SKM-1 treated with dmso at 0.1 percent for 144 hours (cell line): ENCODE results near the gene HAO1.
"Not testable (repeated sequence)": the region's sequence is repeated elsewhere in the genome, so short reads cannot be mapped to it uniquely, and the experiment has no call there.

ENCODE experiments used
- DNase-seq: peaks from one replicate; lab custom pipeline; 2025; ENCODE audit not compliant: unreplicated experiment; lab: John Stamatoyannopoulos, UW

Gene HAO1

GRCh38 chr20:7940341-7940740 lies at the start of gene HAO1:
Gene HAO1 (minus strand): TSS chr20:7940458. CDS start chr20:7940422, 36 bp downstream.
- DNase-seq: no peak

- DNase-seq: no peak
These were observed 49.1 kb upstream of the HAO1 start for GRCh38 chr20:7989379-7989778.

GRCh38 chr20:7985916-7986315 lies 45.7 kb upstream of the HAO1 start:
- no peak for DNase-seq

GRCh38 chr20:7984192-7984591 lies 43.9 kb upstream of the HAO1 start:
- no peak for DNase-seq

GRCh38 chr20:7981374-7981773 lies 41.1 kb upstream of the HAO1 start:
- DNase-seq: no peak

GRCh38 chr20:7980332-7981046 lies 40.2 kb upstream of the HAO1 start:
- DNase-seq: no peak

GRCh38 chr20:7977709-7978108 lies 37.5 kb upstream of the HAO1 start:
- DNase-seq: no peak

GRCh38 chr20:7975851-7976414 lies 35.7 kb upstream of the HAO1 start:
- DNase-seq: no peak

- no peak for DNase-seq
These were observed 34.7 kb upstream of the HAO1 start for GRCh38 chr20:7974785-7975435.

- no peak for DNase-seq
These were observed 31.4 kb upstream of the HAO1 start for GRCh38 chr20:7971536-7972280.

GRCh38 chr20:7967199-7967844 lies 27.1 kb upstream of the HAO1 start:
- DNase-seq: no peak

GRCh38 chr20:7966176-7966575 lies 25.9 kb upstream of the HAO1 start:
- no peak for DNase-seq

GRCh38 chr20:7959484-7959883 lies 19.2 kb upstream of the HAO1 start:
- DNase-seq: no peak

GRCh38 chr20:7956561-7956960 lies 16.3 kb upstream of the HAO1 start:
- not testable (repeated sequence) for DNase-seq

- DNase-seq: no peak
These were observed 10.1 kb upstream of the HAO1 start for GRCh38 chr20:7950387-7950786.

- no peak for DNase-seq
These were observed 3.6 kb upstream of the HAO1 start for GRCh38 chr20:7943891-7944290.

GRCh38 chr20:7939663-7940062 lies 595 bp downstream of the HAO1 start:
- no peak for DNase-seq

- no peak for DNase-seq
These were observed 2.2 kb downstream of the HAO1 start for GRCh38 chr20:7938058-7938457.

GRCh38 chr20:7937328-7937727 lies 2.9 kb downstream of the HAO1 start:
- DNase-seq: no peak

GRCh38 chr20:7935027-7935551 lies 5.2 kb downstream of the HAO1 start:
- DNase-seq: no peak

- no peak for DNase-seq
These were observed 6.9 kb downstream of the HAO1 start for GRCh38 chr20:7933346-7933745.
